HepG2 (cell line): ENCODE results near the gene OGFR. TPM values are rescaled to one million over a fixed set of nuclear protein-coding genes. Genes with fewer than 3 reads are reported as not detected.

Experiments
- CBX1 ChIP-seq: IDR thresholded peaks from one replicate; pipeline ENCODE4 v1.6.1; 2016; ENCODE audit warnings: antibody characterized with exemption, low read depth
- CEBPG ChIP-seq: IDR thresholded peaks from 2 replicates; pipeline ENCODE4 v1.6.1; 2016
- MBD4 ChIP-seq: IDR thresholded peaks from 2 replicates; pipeline ENCODE4 v1.6.1; 2012; ENCODE audit warnings: low read length, inconsistent platforms, borderline replicate concordance
- MTA3 ChIP-seq: sonication (generic); formaldehyde crosslinking; IDR thresholded peaks from 2 replicates; pipeline ENCODE4 v1.4.0; 2020; ENCODE audit warnings: missing genetic modification reagents
- MXD1 ChIP-seq: sonication (generic); formaldehyde crosslinking; IDR thresholded peaks from 2 replicates; pipeline ENCODE4 v1.4.0; 2020; ENCODE audit warnings: mild to moderate bottlenecking, missing genetic modification reagents
- NR2F2 ChIP-seq: IDR thresholded peaks from 2 replicates; pipeline ENCODE4 v1.6.1; 2012; ENCODE audit warnings: low read depth, inconsistent platforms, borderline replicate concordance
- PAF1 ChIP-seq: IDR thresholded peaks from 2 replicates; pipeline ENCODE4 v1.6.1; 2016; ENCODE audit warnings: missing genetic modification reagents, missing compliant biosample characterization
- PCBP2 ChIP-seq: fragments of 200-400 bp; formaldehyde crosslinking; optimal IDR thresholded peaks from 2 replicates; pipeline ENCODE3; 2018; ENCODE audit warnings: low read length, low read depth; ENCODE audit not compliant: poor library complexity, severe bottlenecking
- RAD21 ChIP-seq: fragments of 450-650 bp; formaldehyde crosslinking; IDR thresholded peaks from 2 replicates; pipeline ENCODE4 v1.5.0; 2020; ENCODE audit warnings: mild to moderate bottlenecking
- RBAK ChIP-seq: sonication (generic); formaldehyde crosslinking; IDR thresholded peaks from 2 replicates; pipeline ENCODE4 v1.5.1; 2020; ENCODE audit warnings: mild to moderate bottlenecking, missing genetic modification reagents
- RNF219 ChIP-seq: sonication (generic); formaldehyde crosslinking; IDR thresholded peaks from 2 replicates; pipeline ENCODE4 v1.5.0; 2020; ENCODE audit warnings: mild to moderate bottlenecking, missing genetic modification reagents
- RXRA ChIP-seq: sonication (generic); formaldehyde crosslinking; IDR thresholded peaks from 2 replicates; pipeline ENCODE4 v1.5.1; 2020; ENCODE audit warnings: missing genetic modification reagents
- SP4 ChIP-seq: sonication (generic); formaldehyde crosslinking; IDR thresholded peaks from 2 replicates; pipeline ENCODE4 v1.8.1; 2023; ENCODE audit warnings: mild to moderate bottlenecking, missing genetic modification reagents
- SRSF9 ChIP-seq: fragments of 200-400 bp; formaldehyde crosslinking; IDR thresholded peaks from 2 replicates; pipeline ENCODE4 v1.6.1; 2018; ENCODE audit warnings: borderline replicate concordance, mild to moderate bottlenecking, low read depth, low read length; ENCODE audit not compliant: insufficient read depth, poor library complexity, severe bottlenecking
- THAP11 ChIP-seq: IDR thresholded peaks from 2 replicates; pipeline ENCODE4 v1.6.1; 2016; ENCODE audit warnings: missing biosample characterization, missing genetic modification reagents
- U2AF2 ChIP-seq: fragments of 200-400 bp; formaldehyde crosslinking; IDR thresholded peaks from 2 replicates; pipeline ENCODE4 v1.6.1; 2017; ENCODE audit warnings: low read depth, mild to moderate bottlenecking, low read length
- ZBTB49 ChIP-seq: sonication (generic); formaldehyde crosslinking; IDR thresholded peaks from 2 replicates; pipeline ENCODE4 v1.4.0; 2020; ENCODE audit warnings: missing genetic modification reagents, borderline replicate concordance
- ZFP90 ChIP-seq: sonication (generic); formaldehyde crosslinking; IDR thresholded peaks from 2 replicates; pipeline ENCODE4 v1.8.0; 2022; ENCODE audit warnings: missing genetic modification reagents, mild to moderate bottlenecking, inconsistent platforms, borderline replicate concordance
- ZNF326 ChIP-seq: sonication (generic); formaldehyde crosslinking; IDR thresholded peaks from 2 replicates; pipeline ENCODE4 v1.4.0; 2020; ENCODE audit warnings: missing genetic modification reagents, borderline replicate concordance
- ZNF329 ChIP-seq: sonication (generic); formaldehyde crosslinking; IDR thresholded peaks from 2 replicates; pipeline ENCODE4 v1.9.0; 2021; ENCODE audit warnings: low read depth, mild to moderate bottlenecking, missing genetic modification reagents
- ZNF33B ChIP-seq: sonication (generic); formaldehyde crosslinking; IDR thresholded peaks from 2 replicates; pipeline ENCODE4 v1.5.1; 2020; ENCODE audit warnings: mild to moderate bottlenecking, missing genetic modification reagents
- ZNF432 ChIP-seq: sonication (generic); formaldehyde crosslinking; IDR thresholded peaks from 2 replicates; pipeline ENCODE4 v1.5.0; 2020; ENCODE audit warnings: missing genetic modification reagents, mild to moderate bottlenecking, borderline replicate concordance
- ZNF577 ChIP-seq: sonication (generic); formaldehyde crosslinking; IDR thresholded peaks from 2 replicates; pipeline ENCODE4 v1.4.0; 2020; ENCODE audit warnings: mild to moderate bottlenecking, low read depth, missing genetic modification reagents, borderline replicate concordance
- ZNF660 ChIP-seq: sonication (generic); formaldehyde crosslinking; IDR thresholded peaks from 2 replicates; pipeline ENCODE4 v1.5.1; 2020; ENCODE audit warnings: mild to moderate bottlenecking, low read depth, missing genetic modification reagents, borderline replicate concordance
- ZNF737 ChIP-seq: sonication (generic); formaldehyde crosslinking; IDR thresholded peaks from 2 replicates; pipeline ENCODE4 v1.5.0; 2020; ENCODE audit warnings: missing genetic modification reagents, mild to moderate bottlenecking, borderline replicate concordance
- polyA plus RNA-seq, 8 experiments: library from polyadenylated mRNA; depleted of rRNA in 3 of 8; stranded (reverse) in 7 of 8; unstranded in 1 of 8; fragments of >200 nt; fragmentation: Illumina TruSeq in 4 of 8; extraction: Trizol in 4 of 8; gene quantifications; 2 replicates each; pipeline versions ENCODE4 v1.2.1 to v1.2.3, GENCODE V29; 2011 to 2016; ENCODE audit warnings: low read depth in 4 of 8, missing spikeins in 1 of 8, mixed read lengths in 1 of 8; ENCODE audit not compliant: insufficient read depth in 1 of 8
- total RNA-seq, 5 experiments: library from RNA; depleted of rRNA; stranded (reverse); fragments of >200 nt; fragmentation: Illumina TruSeq; extraction: Trizol; gene quantifications; 2 replicates each; pipeline ENCODE4 v1.2.3, GENCODE V29; 2016; ENCODE audit warnings: low read depth in 1 of 5

Gene OGFR
- total and polyA plus RNA-seq, 2 of the 13 experiments (the other 11 are each of a cell fraction or from before 2014, with no cell fraction given) = 47.7 to 81.8 TPM

GRCh38 chr20:62776692-62777527, 27.7 kb upstream of the OGFR start (continued):
- no peak for TF ChIP-seq CEBPG (CRISPR knock-in tag)
- TF ChIP-seq THAP11 = peak; percentile 47; the same call in 1 of the 2 replicates
- no peak for TF ChIP-seq SRSF9
- TF ChIP-seq MBD4 = no peak
- TF ChIP-seq SP4 (CRISPR knock-in tag) = peak; percentile 36; the same call in 1 of the 2 replicates
- TF ChIP-seq ZNF326 = no peak
- no peak for TF ChIP-seq RAD21 (CRISPR knock-in tag)
- TF ChIP-seq ZNF329 (CRISPR knock-in tag) = no peak
- TF ChIP-seq ZFP90 (CRISPR knock-in tag) = no peak
- peak; percentile 19 for TF ChIP-seq CBX1
- no peak for TF ChIP-seq MXD1 (CRISPR knock-in tag)
- TF ChIP-seq MTA3 (CRISPR knock-in tag) = no peak
- TF ChIP-seq ZNF660 (CRISPR knock-in tag) = 0 out of 2 replicates have a peak, but pooled peaks have one; percentile 52
- TF ChIP-seq NR2F2 = no peak
- TF ChIP-seq ZNF33B (CRISPR knock-in tag) = no peak
- no peak for TF ChIP-seq RBAK (CRISPR knock-in tag)
- TF ChIP-seq PCBP2 = peak; percentile 89
- peak; percentile 22; the same call in 1 of the 2 replicates for TF ChIP-seq RXRA (CRISPR knock-in tag)
- no peak for TF ChIP-seq ZBTB49
- no peak for TF ChIP-seq RNF219 (CRISPR knock-in tag)
- TF ChIP-seq U2AF2 = no peak
- TF ChIP-seq ZNF577 (CRISPR knock-in tag) = no peak
- TF ChIP-seq PAF1 = no peak
- TF ChIP-seq ZNF432 (CRISPR knock-in tag) = no peak
- no peak for TF ChIP-seq ZNF737 (CRISPR knock-in tag)
